GM18499 (cell line): ENCODE results near the gene COMMD1.
"Not testable (repeated sequence)": the region's sequence is repeated elsewhere in the genome, so short reads cannot be mapped to it uniquely, and the experiment has no call there.

Experiments used
- ATAC-seq: cut with Tn5 transposase; IDR thresholded peaks from one replicate; pipeline ENCODE4 v1.9.1; 2021; ENCODE audit warnings: moderate number of reproducible peaks; ENCODE audit not compliant: insufficient read depth, unreplicated experiment

The COMMD1 gene

DNA sequence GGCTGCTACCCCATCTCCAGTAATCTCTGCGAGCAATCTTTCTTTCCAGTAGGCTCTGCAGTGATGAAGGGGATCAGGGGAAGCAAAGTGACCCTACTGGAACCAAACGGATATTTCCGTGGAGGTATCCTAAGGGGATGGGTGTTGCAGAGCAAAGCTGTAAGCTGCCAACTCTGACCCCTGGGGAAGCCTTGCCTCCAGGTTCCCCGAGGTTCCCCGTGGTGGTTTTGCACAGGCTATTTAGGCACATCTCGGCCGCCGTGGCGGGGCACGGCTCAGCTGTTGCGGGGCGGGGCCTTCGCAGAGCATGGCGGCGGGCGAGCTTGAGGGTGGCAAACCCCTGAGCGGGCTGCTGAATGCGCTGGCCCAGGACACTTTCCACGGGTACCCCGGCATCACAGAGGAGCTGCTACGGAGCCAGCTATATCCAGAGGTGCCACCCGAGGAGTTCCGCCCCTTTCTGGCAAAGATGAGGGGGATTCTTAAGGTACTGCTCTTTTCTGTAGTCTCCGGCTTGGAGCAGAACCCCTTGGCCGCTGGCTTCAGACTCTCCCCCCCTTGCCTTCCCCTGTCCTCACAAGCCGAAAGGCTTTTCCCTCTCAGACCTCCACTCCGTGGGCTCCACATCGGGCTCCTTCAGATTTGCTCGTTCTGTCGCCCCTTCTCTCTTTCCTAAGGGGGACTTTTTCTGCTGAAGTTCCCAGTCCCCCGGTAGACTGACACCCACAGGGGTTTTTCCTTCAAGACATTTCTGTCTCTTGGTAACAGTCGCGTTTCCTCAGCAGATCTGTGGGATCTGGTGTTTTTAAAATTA, at the start of gene COMMD1:
Gene COMMD1 (plus strand): TSS at position 303 of the 814 bp plus-strand sequence. CDS start 5 bp downstream, at position 308.
- peak; percentile 73 for ATAC-seq

DNA sequence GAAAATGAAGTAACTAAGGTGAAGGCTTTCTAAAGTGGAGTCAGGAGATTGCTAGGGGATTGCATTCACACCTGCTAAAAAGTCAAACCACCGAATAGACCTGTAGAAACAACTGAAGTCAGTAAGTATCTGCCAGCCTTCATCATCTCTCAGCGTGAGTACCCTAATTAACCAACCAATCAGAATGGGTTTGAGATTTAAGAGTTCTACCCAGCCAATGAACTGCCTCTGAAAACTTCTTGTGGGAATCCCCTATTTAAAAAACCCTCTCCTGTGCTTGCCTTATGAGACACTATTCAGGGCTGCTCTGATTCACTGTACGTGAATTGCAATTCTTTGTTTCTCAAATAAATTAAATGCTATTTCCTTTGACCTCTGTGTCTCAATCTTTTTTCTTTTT, 48.2 kb upstream of the COMMD1 start:
- ATAC-seq, result no peak

DNA sequence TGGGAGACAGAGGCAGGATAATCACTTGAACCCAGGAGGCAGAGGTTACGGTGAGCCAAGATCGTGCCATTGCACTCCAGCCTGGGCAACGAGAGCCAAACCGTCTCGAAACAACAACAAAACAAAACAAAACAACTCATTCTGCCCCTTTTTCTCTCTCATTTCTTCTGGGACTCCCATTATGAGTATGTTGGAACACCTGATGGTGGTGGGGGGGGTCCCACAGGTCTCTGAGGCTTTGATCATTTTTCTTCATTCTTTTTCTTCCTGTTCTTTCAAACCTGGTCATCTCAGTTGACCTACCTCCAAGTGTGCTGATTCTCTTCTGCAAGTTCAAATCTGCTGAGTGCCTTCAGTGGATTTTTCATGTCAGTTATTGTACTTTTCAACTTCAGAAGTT, 43.4 kb upstream of the COMMD1 start:
- no peak for ATAC-seq

DNA sequence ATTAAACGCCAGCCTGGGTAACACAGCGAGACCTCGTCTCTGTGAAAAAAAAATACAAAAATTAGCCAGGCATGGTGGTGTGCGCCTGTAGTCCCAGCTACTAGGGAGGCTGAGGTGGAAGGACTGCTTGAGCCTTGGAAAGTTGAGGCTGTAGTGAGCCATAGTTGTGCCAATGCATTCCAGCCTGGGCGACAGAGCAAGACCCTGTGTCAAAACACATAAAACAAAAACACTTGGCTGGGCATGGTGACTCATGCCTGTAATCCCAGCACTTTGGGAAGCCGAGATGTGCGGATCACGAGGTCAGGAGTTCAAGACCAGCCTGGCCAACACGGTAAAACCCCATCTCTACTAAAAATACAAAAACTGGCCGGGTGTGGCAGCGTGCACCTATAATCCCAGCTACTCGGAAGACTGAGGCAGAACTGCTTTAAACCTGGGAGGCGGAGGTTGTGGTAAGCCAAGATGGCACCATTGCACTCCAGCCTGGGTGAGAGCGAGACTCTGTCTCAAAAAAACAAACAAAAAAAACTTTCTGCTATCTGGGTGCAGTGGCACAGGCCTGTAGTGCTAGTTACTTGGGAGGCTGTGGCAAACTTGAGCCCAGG, 38.9 kb upstream of the COMMD1 start:
- not testable (repeated sequence) for ATAC-seq

DNA sequence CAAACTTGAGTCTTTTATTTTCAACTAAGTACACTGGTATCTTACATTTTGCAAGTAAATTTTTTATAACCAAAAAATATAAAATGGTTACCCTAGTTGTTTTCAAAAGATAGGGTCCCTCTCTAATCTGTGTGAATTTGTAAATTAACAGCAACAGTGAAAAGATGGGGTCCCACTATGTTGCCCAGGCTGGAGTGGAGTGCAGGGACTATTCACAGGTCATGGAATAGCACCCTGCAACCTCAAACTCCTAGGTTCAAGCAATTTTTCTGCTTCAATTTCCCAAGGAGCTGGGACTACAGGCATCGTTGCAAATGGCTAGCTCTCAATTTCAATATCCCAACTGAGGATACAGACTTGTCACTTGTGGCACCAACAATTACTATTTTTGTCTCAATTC, 29.1 kb upstream of the COMMD1 start:
- ATAC-seq, result no peak

DNA sequence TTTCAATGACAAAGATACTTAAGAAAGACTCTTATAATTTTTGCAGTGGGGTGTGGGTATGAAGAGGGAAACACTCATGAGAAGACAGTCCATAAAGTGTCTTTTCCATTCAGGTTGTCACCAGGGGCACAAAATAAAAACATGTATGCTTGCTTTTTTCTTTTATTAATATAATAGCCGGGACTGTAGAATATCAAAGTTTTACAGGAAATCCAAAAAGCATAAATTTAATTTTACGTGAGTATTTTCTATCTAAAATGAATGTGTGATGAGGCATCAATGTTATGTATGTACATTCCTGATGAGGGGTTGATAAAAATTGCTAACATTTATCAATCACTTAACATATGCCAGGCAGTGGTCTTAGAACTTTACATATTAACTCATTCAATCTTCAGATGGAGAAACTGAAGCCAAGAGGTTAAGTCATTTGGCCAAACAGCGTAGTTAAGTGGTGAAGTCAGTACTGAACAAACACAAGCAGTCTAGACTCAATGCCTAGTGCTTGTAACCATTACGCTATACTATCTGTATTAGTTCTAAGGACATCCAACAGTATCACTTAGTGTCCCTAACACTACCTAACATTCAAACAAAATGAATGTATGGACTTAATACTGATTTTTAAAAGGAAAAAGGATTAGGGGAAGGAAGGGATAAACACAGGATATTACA, 27.8 kb upstream of the COMMD1 start:
- no peak for ATAC-seq

DNA sequence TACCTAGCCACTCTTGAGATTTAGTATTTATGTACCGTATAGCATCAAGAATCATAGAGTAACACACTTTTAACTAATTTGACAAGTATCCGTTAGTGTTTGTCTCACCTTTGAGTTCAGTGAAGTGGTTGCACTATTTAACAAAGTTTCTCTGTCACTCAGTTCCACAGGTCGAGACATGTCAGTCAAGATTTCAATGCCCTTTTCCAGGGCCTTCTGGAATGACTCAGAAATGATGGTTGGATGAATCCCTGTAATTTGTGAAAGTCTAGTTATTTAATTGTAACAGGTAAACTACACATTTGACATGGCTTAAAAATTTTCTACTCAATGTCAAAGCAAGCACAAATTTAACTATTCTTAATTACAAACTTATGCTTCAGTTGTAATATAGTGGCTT, 26.7 kb upstream of the COMMD1 start:
- no peak for ATAC-seq

DNA sequence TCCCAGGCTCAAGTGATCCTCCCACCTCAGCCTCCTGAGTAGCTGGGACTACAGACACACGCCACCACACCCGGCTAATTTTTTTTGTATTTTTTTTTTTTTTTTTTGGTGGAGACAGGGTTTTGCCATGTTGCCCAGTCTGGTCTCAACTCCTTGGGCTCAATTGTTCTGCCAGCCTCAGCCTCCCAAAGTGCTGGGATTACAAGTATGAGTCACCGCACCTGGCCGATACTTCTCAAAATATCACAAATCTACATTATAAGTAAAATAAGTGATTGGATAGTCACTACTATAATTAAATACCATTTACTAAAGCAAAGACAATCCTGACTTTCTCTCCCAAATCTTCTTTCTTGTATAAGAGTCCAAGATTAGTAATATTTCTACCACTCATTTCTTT, 26.1 kb upstream of the COMMD1 start:
- not testable (repeated sequence) for ATAC-seq

DNA sequence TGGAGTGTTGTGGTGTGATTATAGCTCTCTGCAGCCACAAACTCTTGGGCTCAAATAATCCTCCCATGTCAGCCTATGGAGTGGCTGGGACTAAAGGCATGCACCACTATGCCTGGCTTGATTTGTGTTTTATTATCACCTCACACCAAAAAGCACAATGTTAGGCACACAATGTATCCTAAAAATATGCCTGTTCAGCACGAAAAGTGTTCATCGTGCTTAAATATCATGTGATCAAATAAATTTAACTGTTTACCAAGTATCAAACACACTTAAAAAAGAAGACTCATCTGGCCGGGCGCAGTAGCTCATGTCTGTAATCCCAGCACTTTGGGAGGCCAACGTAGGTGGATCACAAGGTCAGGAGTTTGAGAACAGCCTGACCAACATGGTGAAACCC, 22.6 kb upstream of the COMMD1 start:
- ATAC-seq, result no peak

DNA sequence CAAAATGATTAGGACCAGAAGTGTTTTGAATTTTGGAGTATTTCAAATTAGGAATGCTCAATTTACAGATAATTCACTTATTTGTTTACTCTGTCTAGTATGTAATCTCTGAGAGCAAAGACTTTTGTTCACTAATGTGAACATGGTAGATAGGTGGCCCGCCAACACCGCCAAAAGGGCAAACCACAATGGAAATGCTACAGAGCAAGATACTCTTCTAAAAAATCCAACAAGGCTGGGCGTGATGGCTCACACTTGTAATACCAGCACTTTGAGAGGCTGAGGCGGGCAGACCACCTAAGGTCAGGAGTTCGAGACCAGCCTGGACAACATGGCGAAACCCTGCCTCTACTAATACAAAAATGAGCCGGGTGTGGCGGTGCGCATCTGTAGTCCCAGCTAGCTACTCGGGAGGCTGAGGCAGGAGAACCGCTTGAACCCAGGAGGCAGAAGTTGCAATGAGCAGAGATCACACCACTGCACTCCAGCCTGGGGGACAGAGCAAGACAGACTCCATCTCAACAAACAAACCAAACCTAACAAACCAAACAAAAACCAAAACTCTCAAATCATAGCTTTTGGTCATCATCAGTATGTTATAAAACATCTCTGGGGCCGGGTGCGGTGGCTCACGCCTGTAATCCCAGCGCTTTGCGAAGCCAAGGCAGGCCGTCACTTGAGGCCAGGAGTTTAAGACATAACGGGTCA, 19.4 kb upstream of the COMMD1 start:
- no peak for ATAC-seq

DNA sequence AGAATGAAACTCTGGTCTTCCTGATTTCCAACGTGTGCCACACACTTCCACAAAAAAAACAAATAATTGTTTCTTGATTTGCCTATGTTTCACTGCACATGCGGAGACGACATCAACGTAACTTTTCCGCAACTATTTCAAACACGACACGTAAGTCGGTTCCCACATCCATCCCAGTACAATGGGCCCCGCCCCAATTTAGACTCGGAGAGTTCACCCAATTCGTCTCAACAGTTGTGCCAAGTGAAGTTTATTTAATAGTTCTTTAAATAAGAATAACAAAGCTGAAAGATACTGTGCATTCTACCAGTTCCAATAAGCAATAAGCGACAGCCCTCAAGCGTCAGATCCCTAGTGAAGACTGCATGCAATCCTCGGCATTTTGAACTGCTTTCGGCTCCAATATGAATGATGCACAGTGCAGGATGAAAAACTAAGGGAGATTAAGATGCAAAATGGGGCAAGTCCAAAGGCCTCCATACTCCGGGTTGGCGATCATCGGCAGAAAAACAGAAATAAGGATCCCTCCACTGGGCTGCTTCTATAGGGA, 17.7 kb upstream of the COMMD1 start:
- ATAC-seq, result no peak

DNA sequence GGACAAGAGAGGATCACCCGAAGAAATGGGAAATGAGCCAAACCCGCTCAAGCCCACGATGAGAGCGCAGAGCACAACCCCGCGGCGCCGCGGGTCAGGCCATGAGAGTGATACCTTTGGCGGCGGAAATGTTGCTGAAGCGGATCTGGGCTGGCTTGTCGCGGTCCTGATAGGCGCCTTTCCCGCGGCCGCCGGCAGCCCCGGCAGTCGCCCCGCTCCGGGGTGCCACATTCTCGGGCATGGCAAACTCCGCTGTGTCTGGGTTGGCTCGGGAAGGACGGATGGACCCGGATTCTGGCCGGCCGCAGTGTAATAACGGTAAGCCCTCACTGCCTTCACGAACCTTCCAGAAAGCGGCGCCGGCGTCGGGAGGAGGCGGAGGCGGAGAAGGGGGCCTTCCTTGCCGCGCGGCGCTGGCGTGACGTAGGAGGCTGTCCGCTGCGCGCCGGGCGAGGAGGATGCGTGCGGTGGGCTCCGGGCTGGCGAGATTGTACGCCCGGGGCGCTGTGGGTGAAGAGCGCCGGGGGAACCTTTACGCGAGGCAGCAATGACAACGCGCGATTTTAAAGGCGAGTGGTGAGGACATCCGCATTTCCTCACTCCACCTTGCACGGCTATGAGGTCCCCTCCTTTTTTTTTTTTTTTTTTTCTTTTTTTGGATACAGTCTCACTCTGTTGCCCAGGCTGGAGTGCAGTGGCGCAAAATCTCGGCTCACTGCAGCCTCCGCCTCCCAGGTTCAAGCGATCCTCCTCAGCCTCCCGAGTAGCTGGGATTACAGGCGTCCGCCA, 17.0 kb upstream of the COMMD1 start, which contains the start of gene CCT4:
Gene CCT4 (minus strand): TSS at position 390 of the 789 bp plus-strand sequence. CDS start 149 bp downstream, at position 241.
- ATAC-seq, result peak; percentile 53

DNA sequence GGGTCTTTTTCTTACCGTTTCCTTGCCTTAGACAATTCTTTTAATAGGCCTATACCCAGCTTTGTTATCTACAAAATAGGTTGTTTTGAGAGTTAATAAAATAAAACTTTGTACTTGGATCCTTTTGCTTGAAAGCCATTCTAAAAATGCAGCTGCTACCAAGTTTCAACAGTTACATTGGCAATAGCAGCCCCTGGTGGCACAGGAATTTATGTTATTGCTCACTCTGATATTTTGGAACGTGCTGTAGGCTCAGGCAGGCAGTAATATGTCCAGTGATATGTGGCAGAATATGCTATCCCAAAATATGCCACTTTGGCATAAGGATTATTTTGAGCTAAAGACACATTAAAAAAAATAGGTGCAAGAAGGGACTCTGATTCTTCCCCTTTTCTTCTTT, 6.7 kb upstream of the COMMD1 start:
- ATAC-seq, result no peak

DNA sequence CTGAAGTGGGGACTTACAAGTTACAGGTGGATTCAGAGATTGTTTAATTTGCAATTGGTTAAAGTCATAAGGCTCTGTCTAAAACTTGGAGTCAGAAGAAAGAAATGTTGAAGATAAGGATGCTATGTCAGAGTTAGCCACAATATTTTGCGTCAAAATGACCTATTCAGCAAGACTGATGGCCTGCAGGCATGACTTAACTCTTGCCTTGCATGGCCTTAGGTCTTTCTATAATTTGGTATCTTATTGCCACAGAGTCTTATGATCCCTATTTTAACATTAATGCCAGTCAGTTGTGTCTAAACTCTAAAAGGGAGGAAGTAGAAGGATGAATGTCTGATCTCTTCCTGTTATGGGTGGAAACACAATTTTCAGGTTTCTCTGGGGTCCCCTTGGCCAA, 5.2 kb upstream of the COMMD1 start:
- ATAC-seq, result no peak

DNA sequence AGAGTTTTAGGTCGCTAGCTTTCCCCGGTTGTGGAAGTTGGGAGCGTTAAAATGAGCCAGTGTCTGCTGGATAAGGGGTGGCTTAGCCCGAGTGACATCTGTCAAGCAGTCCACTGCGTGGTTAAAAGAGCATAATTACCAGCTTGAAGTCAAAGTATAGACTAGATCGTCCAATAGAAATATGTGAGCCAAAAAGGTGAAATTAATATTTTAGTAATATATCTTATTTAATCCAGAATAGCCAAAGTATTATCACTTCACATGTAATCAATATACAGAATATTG, 654 bp downstream of the COMMD1 start:
- no peak for ATAC-seq

DNA sequence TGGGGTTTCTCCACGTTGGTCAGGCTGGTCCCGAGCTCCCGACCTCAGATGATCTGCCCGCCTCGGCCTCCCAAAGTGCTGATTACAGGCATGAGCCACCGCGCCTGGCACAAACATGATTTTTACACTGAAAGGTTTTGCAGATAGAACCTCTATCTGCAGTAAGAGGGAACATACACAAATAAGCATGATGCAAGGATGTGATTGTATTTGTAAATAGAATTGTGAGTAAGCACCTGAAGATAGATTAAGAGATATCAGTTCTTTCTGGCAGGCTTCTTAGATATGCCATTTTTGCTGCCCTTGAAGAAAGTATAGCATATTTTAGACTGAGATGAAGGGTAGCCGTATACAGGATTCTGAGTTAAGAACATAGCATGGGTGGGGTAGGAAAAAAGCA, 3.6 kb downstream of the COMMD1 start:
- no peak for ATAC-seq

DNA sequence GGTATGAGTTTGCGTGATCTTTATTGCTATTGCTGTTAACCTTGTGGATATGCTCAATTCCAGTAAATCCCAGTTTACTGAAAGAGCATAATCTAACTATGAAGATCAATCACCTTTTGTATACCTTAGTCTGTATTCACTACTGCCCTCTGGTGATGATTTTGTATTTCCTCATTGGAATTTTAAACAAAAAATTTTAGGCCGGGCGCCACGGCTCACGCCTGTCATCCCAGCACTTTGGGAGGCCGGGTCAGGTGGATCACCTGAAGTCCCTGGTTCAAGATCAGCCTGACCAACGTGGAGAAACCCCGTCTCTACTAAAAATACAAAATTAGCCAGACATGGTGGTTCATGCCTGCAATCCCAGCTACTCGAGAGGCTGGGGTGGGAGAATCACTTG, 5.1 kb downstream of the COMMD1 start:
- ATAC-seq, result no peak

DNA sequence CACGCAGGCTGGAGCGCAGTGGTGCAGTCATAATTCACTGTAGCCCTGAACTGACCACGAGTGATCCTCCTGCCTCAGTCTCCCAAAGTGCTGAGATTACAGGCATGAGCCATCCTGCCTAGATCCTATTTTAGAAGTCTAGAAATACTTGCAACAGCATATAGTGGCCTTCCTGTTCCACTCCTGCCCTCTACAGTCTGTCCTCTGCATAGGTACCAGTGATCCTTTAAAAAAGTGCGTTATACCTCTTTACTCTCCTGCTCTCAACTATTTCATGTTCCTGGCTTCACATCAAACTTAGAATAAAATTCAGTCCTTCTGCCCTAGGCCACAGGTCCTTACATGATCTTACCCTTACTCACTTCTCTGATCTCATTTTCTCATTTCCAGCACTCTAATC, 6.0 kb downstream of the COMMD1 start:
- ATAC-seq, result no peak

DNA sequence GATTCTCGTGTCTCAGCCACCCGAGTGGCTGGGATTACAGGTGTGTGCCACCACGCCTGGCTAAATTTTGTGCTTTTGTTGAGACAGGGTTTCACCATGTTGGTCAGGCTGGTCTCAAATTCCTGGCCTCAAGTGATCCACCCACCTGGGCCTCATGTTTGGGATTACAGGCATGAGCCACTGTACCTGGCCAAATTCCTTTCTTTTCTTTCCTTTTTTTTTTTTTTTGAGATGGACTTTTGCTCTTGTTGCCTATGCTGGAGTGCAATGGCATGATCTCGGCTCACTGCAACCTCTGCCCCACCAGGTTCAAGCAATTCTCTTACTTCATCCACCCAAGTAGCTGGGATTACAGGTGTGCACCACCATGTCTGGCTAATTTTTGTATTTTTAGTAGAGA, 9.3 kb downstream of the COMMD1 start:
- ATAC-seq, result not testable (repeated sequence)

DNA sequence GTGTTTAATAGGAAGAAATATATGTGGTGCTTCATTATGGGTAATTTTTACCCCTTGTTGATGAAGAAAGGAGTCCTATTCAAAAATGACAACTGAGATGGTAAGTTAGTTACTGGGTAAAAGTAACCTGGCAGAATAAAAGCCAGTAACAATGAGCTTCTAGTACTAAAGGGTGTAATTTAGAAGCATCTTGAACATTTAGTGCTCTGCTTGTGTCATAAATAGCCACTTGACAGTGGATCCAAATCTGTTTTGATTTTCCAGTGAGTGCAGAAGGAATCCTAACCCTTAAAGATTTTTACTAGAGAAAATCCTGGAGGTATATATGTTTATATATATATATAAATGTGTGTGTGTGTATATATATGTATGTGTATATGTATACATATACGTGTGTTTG, 15.1 kb downstream of the COMMD1 start:
- ATAC-seq, result no peak
